AG09319 (cell line): ENCODE data around the gene ACSF3.

ENCODE experiments used
- DNase-seq: peaks from one replicate; pipeline ENCODE4 v3.0.0-alpha.2; 2010; ENCODE audit warnings: low read depth; ENCODE audit errors: extremely low read depth
- CTCF ChIP-seq: IDR thresholded peaks from 2 replicates; pipeline ENCODE4 v1.5.1; 2011; ENCODE audit warnings: low read depth, mild to moderate bottlenecking, inconsistent platforms, low read length, moderate library complexity

Gene ACSF3

GRCh38 chr16:89094252-89094879 lies 714 bp downstream of the ACSF3 start:
- TF ChIP-seq CTCF: no peak
- no peak for DNase-seq

DNA sequence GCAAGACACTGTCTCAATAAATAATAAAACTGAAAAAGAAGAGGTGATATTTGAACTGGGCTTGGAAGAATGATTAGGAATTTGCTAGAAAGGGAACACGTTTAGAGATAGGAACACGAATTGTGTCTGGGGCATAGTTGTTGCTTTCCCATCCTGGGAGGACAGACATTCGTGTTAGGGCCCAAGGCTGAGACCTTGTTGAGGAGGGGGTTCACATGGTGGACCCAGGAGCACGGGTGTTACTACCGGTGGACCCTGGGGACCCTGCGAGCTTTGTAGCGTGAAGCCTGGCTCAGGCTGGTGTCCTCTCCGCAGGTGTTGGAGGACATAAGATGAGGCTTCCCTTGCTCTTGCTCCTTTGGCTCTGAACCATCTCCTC lies 1.2 kb downstream of the ACSF3 start:
- DNase-seq: no peak
- no peak for TF ChIP-seq CTCF

- no peak for TF ChIP-seq CTCF
- no peak for DNase-seq
These were observed 1.9 kb downstream of the ACSF3 start for GRCh38 chr16:89095491-89095951.

DNA sequence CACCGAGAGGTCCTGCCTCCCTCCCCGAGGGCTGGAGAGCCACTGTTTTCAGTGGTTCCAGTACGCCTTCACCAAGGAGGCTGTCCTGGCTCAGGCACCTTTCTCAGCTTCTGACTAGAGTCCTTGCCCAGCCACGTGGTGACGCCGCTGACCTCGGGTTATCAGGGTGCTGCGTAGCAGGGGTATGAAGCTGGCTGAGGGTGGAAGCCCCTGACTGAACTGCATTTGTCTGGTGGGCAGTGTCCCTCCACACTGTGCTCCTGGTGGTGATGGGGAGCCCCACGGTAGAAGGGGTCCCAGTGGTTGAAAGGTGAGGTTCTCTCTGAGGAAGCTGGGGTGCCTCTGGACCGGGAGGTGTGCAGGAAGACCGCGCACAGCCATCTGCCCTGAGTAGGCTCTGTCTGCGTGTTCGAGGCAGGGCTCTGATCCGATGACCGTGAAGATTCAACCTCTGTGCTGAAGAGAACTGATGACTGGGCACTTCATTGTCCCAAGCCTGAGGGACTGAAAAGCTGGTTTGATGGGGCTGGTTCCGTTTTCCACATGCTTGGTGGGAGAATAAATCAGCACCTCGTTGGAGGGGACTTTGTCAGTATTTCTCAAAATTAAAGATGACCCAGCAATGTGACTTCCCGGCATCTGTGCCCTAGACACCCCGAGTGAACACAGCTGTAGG lies 2.5 kb downstream of the ACSF3 start:
- DNase-seq: no peak
- no peak for TF ChIP-seq CTCF

DNA sequence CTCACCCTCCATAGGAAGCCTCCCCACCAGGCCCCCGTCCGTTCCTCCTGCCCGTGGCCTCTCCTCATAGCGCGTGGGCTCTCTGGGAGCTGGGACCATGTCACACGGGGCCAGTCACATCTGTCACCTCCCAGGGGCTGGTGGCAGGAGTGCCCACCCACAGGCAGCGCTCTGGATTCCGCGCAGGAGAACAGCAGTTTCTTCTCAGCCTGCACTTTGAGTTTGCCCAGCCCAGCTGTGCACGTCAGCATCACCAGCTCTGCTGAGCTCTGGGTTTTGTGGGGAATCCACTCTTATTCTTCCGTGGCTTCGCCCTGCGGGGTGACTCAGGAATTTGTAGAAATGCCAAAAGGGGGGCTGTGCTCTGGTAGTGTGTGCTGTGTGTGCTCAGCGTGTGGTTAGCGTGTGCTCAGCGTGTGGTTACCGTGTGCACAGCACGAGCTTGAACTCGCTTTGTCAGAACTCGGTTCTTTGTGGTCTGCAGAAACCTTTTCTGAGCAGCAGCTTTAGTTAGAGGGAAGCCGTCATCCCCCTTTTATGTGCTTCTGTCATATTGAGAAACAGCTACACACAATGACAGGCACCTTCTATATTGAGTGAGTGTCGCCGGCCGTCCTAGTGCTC lies 3.2 kb downstream of the ACSF3 start:
- DNase-seq: no peak

DNA sequence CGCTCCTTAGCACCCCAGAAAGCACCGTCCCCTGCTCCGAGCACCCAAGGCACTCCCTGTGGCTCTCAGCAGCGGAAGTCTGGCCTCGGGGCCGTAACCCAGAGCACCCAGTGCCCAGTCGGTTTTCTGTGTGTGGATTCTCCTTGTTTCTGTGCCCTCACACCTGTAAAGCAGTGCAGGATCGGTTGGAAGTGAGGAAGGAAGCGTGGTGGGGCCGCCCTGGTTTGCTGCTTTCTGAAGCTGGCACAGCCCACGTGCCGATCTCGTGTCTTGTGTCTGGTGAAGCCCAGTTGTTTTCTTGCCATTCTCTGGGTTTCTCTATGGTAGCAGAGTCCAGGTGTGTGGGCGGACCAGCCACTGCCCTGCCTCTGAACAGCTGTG lies 3.7 kb downstream of the ACSF3 start:
- no peak for TF ChIP-seq CTCF
- DNase-seq: no peak

More for the DNA sequence above, 3.2 kb downstream of the ACSF3 start:
- no peak for TF ChIP-seq CTCF

- no peak for TF ChIP-seq CTCF
- no peak for DNase-seq
These were observed 5.2 kb downstream of the ACSF3 start for GRCh38 chr16:89098767-89099430.
